HEK293 (cell line): Measurements from ENCODE around the gene ZBTB24.

Experiments
- CTCF ChIA-PET: fragments of 350-600 bp; formaldehyde crosslinking; extraction: SDS; loops from one replicate; lab custom pipeline; 2021; ENCODE audit warnings: antibody characterized with exemption; lab: Yijun Ruan, JAX
- POLR2A ChIA-PET: fragments of 300-600 bp; formaldehyde crosslinking; extraction: SDS; loops from one replicate; lab custom pipeline; 2020; ENCODE audit warnings: antibody characterized with exemption, inconsistent platforms; lab: Yijun Ruan, JAX
- H3K27ac ChIP-seq: fragments of 200-500 bp; sonication (Bioruptor generic); 2 replicates; pipeline ENCODE4 v1.5.1; 2014; ENCODE audit warnings: low read depth, low read length, control low read depth, inconsistent platforms; ENCODE audit errors: extremely low read depth
- H3K36me3 ChIP-seq, 2 experiments: fragments of 200-500 bp in 1 of 2; sonication (Bioruptor generic) in 1 of 2; 1 replicate in 1 of 2; 2 replicates in 1 of 2; pipeline ENCODE4 v1.5.1; 2014 to 2017; ENCODE audit warnings: inconsistent platforms in 2 of 2, low read length in 2 of 2; ENCODE audit not compliant: control insufficient read depth in 2 of 2, insufficient read depth in 1 of 2
- H3K4me1 ChIP-seq: fragments of 200-500 bp; sonication (Bioruptor generic); 2 replicates; pipeline ENCODE4 v1.5.1; 2014; ENCODE audit warnings: mild to moderate bottlenecking, low read length, inconsistent platforms; ENCODE audit not compliant: control insufficient read depth, insufficient read depth
- H3K4me3 ChIP-seq: 2 replicates; pipeline ENCODE4 v1.5.1; 2011; ENCODE audit warnings: low read depth, mild to moderate bottlenecking, control low read depth, low read length, moderate library complexity
- H3K9me3 ChIP-seq: fragments of 200-500 bp; sonication (Bioruptor generic); 2 replicates; pipeline ENCODE4 v1.5.1; 2014; ENCODE audit warnings: low read depth, low read length, inconsistent platforms; ENCODE audit not compliant: control insufficient read depth, insufficient read depth
- KLF10 ChIP-seq: fragments of 450-650 bp; IDR thresholded peaks from 2 replicates; pipeline ENCODE4 v1.5.1; 2018; ENCODE audit warnings: missing biosample characterization, mild to moderate bottlenecking, missing genetic modification characterization
- KLF16 ChIP-seq: fragments of 450-650 bp; formaldehyde crosslinking; IDR thresholded peaks from 2 replicates; pipeline ENCODE4 v1.5.1; 2017; ENCODE audit warnings: missing biosample characterization, missing genetic modification characterization
- KLF17 ChIP-seq: fragments of 450-650 bp; formaldehyde crosslinking; IDR thresholded peaks from 2 replicates; pipeline ENCODE4 v1.5.1; 2016; ENCODE audit warnings: missing biosample characterization, missing genetic modification characterization
- PBX3 ChIP-seq: sonication (generic); formaldehyde crosslinking; IDR thresholded peaks from 2 replicates; pipeline ENCODE4 v1.8.1; 2022; ENCODE audit warnings: mild to moderate bottlenecking, moderate library complexity, missing genetic modification reagents
- PRDM4 ChIP-seq: fragments of 450-650 bp; formaldehyde crosslinking; IDR thresholded peaks from 2 replicates; pipeline ENCODE4 v1.5.1; 2017; ENCODE audit warnings: missing biosample characterization, missing genetic modification characterization
- REST ChIP-seq: fragments of 450-650 bp; formaldehyde crosslinking; IDR thresholded peaks from 2 replicates; pipeline ENCODE4 v1.5.1; 2016; ENCODE audit warnings: missing biosample characterization, missing genetic modification characterization
- SALL2 ChIP-seq: fragments of 450-650 bp; formaldehyde crosslinking; IDR thresholded peaks from 2 replicates; pipeline ENCODE4 v1.5.0; 2017; ENCODE audit warnings: missing biosample characterization, mild to moderate bottlenecking, missing genetic modification characterization, borderline replicate concordance
- TRIM28 ChIP-seq: IDR thresholded peaks from 2 replicates; pipeline ENCODE4 v1.6.1; 2011; ENCODE audit warnings: low read length, control low read depth, borderline replicate concordance
- ZBTB8A ChIP-seq: fragments of 450-650 bp; formaldehyde crosslinking; IDR thresholded peaks from 2 replicates; pipeline ENCODE4 v1.5.1; 2016; ENCODE audit warnings: missing biosample characterization, missing genetic modification characterization
- ZNF175 ChIP-seq: fragments of 450-650 bp; formaldehyde crosslinking; IDR thresholded peaks from 2 replicates; pipeline ENCODE4 v1.5.1; 2016; ENCODE audit warnings: missing biosample characterization, missing genetic modification characterization
- ZNF2 ChIP-seq: fragments of 450-650 bp; formaldehyde crosslinking; IDR thresholded peaks from 2 replicates; pipeline ENCODE4 v1.5.1; 2016; ENCODE audit warnings: missing biosample characterization, missing genetic modification characterization
- ZNF248 ChIP-seq: fragments of 450-650 bp; formaldehyde crosslinking; IDR thresholded peaks from 2 replicates; pipeline ENCODE4 v1.5.1; 2017; ENCODE audit warnings: missing biosample characterization, missing genetic modification characterization
- ZNF274 ChIP-seq, 2 experiments: fragments of 200-500 bp in 1 of 2; fragments of 450-650 bp in 1 of 2; sonication (Bioruptor generic) in 1 of 2; formaldehyde crosslinking in 1 of 2; IDR thresholded peaks; 2 replicates each; pipeline versions ENCODE4 v1.5.1 to v1.6.1; 2014 to 2016; ENCODE audit warnings: borderline replicate concordance in 1 of 2, inconsistent platforms in 1 of 2, low read length in 1 of 2, missing biosample characterization in 1 of 2, missing genetic modification characterization in 1 of 2
- ZNF354C ChIP-seq: fragments of 450-650 bp; formaldehyde crosslinking; IDR thresholded peaks from 2 replicates; pipeline ENCODE4 v1.5.1; 2016; ENCODE audit warnings: missing biosample characterization, missing genetic modification characterization, low read depth, borderline replicate concordance
- ZNF585B ChIP-seq: fragments of 450-650 bp; formaldehyde crosslinking; IDR thresholded peaks from 2 replicates; pipeline ENCODE4 v1.5.1; 2016; ENCODE audit warnings: missing biosample characterization, missing genetic modification characterization

Gene ZBTB24

GRCh38 chr6:109506314-109506713, 23.3 kb upstream of the ZBTB24 start (continued):
- TF ChIP-seq REST (tag by site-specific recombination) (no peak), TRIM28 (no peak), KLF10 (tag by site-specific recombination) (no peak), SALL2 (tag by site-specific recombination) (no peak), KLF16 (tag by site-specific recombination) (no peak), ZNF274 (IDR thresholded peaks at IDR 0.05; ENCODE audit: low read length) (no peak), ZNF274 (tag by site-specific recombination; IDR thresholded peaks at IDR 0.05; ENCODE audit: borderline replicate concordance) (no peak), PBX3 (CRISPR knock-in tag) (no peak)

GRCh38 chr6:109503327-109504224, 20.6 kb upstream of the ZBTB24 start:
- ChIA-PET POLR2A (no interaction called here), CTCF (interaction anchor here (0.6 kb wide), 1 partner anchor 247 kb away, joined by 3 read pairs; no protein-coding TSS in a partner anchor)
- no peaks in the 10 kb centered on the region for H3K4me1 ChIP-seq
- TF ChIP-seq ZNF175 (tag by site-specific recombination) = no peak
- no peak for TF ChIP-seq PRDM4 (tag by site-specific recombination)
- TF ChIP-seq ZNF585B (tag by site-specific recombination) = no peak
- no peak for TF ChIP-seq KLF17
- TF ChIP-seq ZBTB8A = no peak
- TF ChIP-seq ZNF2 (tag by site-specific recombination) = no peak
- TF ChIP-seq ZNF248 (tag by site-specific recombination) = no peak
- TF ChIP-seq ZNF354C (tag by site-specific recombination) = no peak
- H3K4me3 ChIP-seq = no peak overlapping the region
- H3K36me3 ChIP-seq = no peaks in the 10 kb centered on the region
- no peaks in the 10 kb centered on the region for H3K9me3 ChIP-seq
- H3K27ac ChIP-seq = no peak overlapping the region
